Raji (cell line): Measurements from ENCODE around the gene CNPY4.

Experiments used
- POLR2A ChIP-seq: IDR thresholded peaks from 2 replicates; pipeline ENCODE4 v1.6.1; 2011; ENCODE audit warnings: low read depth, low read length, control low read depth; ENCODE audit not compliant: insufficient read depth

The CNPY4 gene

GRCh38 chr7:100173806-100174495 is 54.5 kb downstream of the CNPY4 start:
- no peak for TF ChIP-seq POLR2A

GRCh38 chr7:100174582-100174981 is 55.1 kb downstream of the CNPY4 start:
- no peak for TF ChIP-seq POLR2A
